ENCODE measurements around the gene ICA1.

Gene ICA1

GRCh38 chr7:8197994-8198698 is 63.8 kb downstream of the ICA1 start:
- DNase-seq = no peak

- DNase-seq = no peak
Observed at GRCh38 chr7:8192897-8193296, 69.1 kb downstream of the ICA1 start.

GRCh38 chr7:8190119-8190895 is 71.7 kb downstream of the ICA1 start:
- DNase-seq = no peak

GRCh38 chr7:8189625-8190024 is 72.3 kb downstream of the ICA1 start:
- DNase-seq = no peak

- no peak for DNase-seq
Observed at GRCh38 chr7:8185926-8186683, 75.9 kb downstream of the ICA1 start.

GRCh38 chr7:8184221-8184620 is 77.7 kb downstream of the ICA1 start:
- DNase-seq = no peak

- no peak for DNase-seq
Observed at GRCh38 chr7:8179486-8179885, 82.5 kb downstream of the ICA1 start.

GRCh38 chr7:8178353-8178752 is 83.6 kb downstream of the ICA1 start:
- DNase-seq = no peak

GRCh38 chr7:8177109-8177933 is 84.6 kb downstream of the ICA1 start:
- DNase-seq = no peak

- DNase-seq = no peak
Observed at GRCh38 chr7:8176370-8177081, 85.4 kb downstream of the ICA1 start.

- no peak for DNase-seq
Observed at GRCh38 chr7:8175929-8176369, 86.0 kb downstream of the ICA1 start.

- DNase-seq = no peak
Observed at GRCh38 chr7:8172372-8173354, 89.3 kb downstream of the ICA1 start.

- no peak for DNase-seq
Observed at GRCh38 chr7:8169171-8169570, 92.8 kb downstream of the ICA1 start.

GRCh38 chr7:8168336-8168735 is 93.6 kb downstream of the ICA1 start:
- DNase-seq = no peak

- DNase-seq = no peak
Observed at GRCh38 chr7:8165150-8165549, 96.8 kb downstream of the ICA1 start.

GRCh38 chr7:8162181-8162580 is 99.8 kb downstream of the ICA1 start:
- no peak for DNase-seq

- no peak for DNase-seq
Observed at GRCh38 chr7:8161364-8161828, 100.6 kb downstream of the ICA1 start.

GRCh38 chr7:8160779-8161345 is 101.1 kb downstream of the ICA1 start:
- DNase-seq = no peak

- no peak for DNase-seq
Observed at GRCh38 chr7:8160250-8160649, 101.7 kb downstream of the ICA1 start.

GRCh38 chr7:8159595-8159994 is 102.4 kb downstream of the ICA1 start:
- DNase-seq = no peak
